Measurements from ENCODE around the gene SPA17.

The SPA17 gene

DNA sequence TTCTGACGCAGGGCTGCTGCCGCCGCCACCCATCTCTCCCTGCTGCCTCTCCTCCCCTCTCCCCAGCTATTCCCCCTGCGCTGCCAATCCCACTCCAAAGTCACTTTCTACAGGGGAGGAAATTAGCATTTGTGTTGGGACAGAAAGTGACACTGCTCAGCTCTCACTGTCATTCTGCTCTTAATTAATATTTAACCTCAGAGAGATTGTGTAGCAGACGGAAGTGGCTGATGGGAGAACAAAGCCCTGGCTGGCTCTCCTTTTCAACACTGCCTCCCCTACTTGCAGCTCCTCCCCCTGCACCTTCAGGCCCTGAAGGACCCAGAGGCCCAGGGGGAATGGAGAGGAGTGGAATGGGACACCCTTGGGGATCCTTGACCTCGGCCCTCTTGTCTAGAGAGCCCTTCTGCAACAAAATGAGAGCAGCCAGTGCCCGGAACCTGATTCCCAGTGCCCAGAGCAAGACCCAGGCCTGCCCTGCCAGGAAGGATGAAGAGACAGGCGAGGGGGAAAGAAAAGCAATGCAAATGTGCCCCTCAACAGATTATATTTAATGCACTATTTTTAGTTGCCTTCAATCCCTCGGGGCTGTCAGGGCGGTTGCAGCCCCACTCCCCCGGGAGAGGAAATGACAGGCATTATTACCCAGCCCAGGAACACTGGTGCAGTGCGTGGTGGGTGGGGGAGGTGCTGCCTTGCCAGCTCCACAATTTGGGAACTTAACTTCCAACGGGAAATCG is 51.4 kb downstream of the SPA17 start:
- no peak for DNase-seq (ENCODE audit: low spot score)

DNA sequence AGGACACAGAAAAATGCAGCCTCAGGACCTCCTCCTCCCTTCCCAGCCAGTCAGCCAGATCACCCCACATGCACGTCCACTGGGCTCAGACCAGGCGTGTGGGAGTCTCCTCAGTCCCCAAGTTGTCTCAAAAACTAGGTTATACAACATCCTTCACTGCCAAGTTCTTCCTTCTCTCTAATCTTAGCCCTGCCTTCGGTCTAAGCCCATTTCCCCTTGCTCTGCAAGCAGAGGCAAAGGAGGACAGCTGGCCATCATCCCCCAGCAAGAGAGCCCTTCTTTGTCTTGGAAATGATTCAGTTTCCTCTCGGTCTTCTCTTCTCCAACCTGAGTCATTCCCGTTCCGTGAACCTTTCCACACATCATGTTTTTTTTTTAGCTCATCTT is 52.0 kb downstream of the SPA17 start:
- no peak for DNase-seq (ENCODE audit: low spot score)

DNA sequence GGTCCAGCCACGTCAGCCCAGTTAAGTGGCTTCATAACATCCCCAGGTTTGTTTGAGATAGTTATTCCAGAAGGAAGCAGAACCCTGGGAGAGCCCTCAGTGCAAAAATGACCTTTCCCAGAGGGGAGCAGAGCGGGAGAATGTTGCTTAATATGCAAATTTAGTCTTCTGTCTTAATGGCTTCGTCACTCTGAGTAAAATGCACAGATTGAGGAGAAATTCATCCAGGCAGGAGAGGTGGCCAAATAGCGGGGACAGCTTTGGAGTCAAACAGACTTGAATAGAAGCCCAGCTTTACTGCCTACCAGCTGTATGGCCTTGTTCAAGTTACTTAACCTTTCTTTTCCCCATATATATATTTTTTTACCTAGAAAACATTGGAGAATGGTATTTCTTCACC is 53.8 kb downstream of the SPA17 start:
- no peak for DNase-seq (ENCODE audit: low spot score)

DNA sequence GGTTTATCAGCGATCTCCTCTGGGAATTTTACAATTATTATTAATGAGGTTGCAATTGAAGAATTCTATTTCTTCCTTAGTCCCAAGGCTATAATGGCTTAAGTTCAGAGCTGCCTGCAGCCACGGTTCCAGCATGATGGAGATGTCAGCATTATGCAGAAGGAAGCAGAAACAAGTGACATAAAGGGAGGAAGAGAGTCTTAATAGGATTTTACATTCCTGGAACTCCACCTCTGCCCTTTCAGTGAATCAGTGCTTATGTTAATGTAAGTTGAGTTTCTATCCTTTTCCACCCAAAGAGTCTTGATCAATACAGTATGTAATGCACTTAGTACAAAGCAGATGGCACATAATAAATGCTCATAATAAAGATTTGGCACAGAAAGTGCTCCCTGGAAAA is 54.4 kb downstream of the SPA17 start:
- DNase-seq (ENCODE audit: low spot score): no peak

DNA sequence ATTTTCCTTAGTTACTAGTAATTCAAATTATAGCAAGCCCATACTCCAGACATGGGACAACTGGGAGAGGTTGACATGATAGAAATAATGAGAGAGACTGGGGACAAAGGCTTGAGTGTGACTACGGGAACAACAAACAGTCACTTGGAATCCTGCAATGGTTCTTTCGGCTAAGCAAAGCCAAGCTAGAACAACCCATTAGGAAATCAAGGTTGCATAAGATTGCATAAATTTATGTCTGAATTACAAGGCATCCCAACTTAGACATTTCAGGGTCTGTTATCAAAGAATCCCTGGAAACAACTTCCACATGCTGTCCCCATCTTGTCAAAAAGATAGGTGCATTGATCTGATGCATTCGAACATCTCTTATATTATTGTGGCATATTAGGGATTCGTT is 55.9 kb downstream of the SPA17 start:
- DNase-seq (ENCODE audit: low spot score): no peak

DNA sequence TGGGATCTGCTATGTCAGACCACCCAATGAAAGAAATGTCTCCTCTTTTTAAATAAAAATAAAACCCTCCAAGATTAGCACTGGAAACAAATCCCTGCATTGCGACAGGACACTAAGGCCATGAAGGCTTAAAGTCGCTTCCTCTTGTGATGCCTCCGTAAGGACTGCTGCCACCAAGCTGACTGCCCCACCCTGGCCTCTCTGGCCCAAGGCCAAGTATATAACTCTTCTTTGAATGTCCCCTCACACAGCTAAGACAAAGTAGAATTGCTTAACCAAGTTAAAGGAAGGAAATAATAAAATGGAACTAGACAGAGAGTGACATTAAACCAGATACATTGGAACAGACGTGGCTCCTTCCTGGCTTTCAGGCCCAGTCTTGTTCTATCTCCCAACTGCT is 58.5 kb downstream of the SPA17 start:
- DNase-seq (ENCODE audit: low spot score): no peak

DNA sequence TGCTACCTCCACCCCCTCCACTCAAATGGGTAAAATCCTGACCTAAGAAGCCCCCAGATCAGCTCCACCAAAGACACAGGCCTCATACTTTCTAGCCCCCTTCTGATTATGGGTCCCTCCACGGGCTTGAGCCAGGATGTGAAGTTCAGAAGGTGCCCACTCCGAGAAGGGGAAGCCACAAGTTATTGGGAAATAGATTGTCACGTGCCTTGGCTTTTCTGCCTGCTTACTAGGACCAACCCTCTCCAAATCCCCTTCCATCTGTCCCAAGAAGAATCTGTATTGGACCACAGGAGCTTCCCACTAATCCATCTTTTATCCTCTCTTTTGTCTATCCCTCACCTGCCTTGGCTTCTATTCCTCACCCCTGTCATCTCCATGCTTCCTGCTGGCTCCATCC is 63.0 kb downstream of the SPA17 start:
- no peak for DNase-seq (ENCODE audit: low spot score)

DNA sequence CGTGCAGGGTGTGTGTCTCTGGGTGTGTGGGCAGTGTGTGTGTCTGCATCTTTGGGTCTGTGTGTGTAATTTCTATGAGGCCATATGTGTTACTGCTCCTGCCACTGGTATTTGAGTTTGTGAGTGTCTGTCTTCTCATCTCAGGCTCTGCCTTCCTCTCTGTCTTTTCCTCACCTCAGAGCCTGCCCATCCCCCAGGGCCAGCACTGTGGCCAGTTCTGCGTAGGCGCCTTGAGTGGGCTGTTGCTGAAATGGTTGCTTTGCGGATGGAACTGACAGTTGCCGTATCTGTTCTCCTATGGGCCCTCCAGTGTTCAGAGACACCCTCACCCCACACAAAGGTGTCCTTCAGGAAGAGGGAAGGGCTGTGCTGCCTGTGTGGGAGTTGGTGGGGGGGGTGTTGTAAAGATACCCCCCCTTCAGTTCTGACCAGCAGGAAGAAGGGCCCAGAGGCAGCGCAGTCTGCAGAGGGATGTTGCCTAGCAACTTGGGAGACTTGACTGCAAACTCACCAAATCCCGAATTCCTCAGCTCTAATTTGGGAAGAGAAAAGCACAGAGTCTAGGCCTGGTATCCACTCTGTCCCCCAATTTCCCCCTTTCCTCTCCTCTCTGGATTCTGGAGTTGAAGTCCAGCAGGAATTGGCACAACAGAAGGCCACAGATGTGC is 64.1 kb downstream of the SPA17 start:
- DNase-seq (ENCODE audit: low spot score): no peak

DNA sequence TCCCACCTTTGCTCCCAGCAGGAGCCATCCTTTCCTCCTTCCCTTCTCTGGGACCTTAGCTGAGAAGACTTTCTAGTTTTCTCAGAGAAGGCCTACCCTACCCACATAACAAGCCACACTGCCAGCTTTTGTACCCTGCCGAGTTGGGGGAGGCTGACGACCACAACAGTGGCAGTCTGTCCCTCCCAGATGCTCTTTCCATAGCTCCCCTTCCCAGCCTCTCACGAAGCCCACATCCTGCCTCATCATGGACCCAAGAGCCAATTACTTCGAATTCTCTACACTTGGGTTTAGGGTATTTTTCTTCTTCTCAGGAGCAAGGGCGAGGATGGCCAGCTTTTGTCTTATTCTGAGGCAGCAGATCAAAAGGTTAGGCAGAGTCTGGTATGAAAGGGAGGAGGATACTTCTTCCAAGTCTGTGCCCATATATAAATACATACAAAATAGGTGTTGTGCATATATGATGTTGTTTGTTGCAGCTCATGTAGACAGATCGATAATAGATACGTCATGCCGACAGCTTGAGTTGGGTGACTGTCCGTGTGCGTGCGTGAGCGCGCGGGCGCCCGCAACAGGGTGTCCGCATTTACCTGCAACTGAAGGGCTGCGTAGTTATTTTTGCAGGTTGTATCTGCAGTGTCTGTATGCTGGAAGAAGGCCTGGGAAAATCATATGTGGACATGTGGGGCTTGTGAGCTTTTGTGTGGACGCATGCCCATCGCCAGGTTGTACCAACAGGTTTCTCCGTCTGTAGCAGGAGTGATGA is 65.2 kb downstream of the SPA17 start:
- DNase-seq (ENCODE audit: low spot score): no peak

DNA sequence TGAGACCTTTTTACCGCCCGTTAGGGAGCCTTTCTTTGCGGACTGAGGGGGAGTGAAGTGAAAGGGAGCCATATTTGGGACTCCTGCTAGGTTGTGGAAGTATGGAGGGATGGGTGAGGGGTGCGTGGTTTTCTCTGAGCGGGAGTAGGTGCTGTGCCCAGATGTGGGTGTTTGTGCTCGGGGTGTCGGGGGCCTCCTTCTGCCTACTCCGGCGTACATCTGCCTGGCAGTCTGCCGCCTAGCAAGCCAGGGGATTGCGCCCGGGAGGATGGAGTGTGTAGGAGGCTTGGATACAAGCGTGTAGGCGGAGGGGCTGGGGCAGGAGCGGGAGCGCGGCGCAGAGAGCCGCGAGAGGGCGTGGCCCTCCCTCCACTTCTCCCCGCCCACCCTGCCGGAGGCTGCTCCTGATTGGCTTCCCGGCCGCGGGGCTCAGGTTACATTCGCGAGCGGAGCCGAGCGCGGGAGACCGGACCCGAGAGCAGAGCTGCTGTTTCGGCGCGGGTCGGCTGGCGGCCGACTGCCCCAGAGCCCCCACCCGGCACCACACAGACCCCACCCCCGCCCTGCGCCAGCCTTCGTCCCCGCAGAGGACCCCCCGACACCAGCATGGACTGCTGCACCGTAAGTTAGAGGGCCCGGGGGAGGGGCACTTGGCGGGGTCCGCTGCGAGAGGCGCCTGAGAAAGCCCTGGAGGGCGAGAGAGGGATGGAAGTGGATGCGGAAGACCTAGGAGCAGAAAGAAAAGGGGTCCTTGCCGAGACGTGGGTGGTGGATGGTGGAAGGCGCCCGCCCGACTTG is 66.0 kb downstream of the SPA17 start, which contains the start of gene NRGN:
Gene NRGN, plus strand, starts transcription at position 464 of the 798 bp plus-strand sequence. Its CDS starts 143 bp downstream, at position 607.
- DNase-seq (ENCODE audit: low spot score): peak; percentile 86

DNA sequence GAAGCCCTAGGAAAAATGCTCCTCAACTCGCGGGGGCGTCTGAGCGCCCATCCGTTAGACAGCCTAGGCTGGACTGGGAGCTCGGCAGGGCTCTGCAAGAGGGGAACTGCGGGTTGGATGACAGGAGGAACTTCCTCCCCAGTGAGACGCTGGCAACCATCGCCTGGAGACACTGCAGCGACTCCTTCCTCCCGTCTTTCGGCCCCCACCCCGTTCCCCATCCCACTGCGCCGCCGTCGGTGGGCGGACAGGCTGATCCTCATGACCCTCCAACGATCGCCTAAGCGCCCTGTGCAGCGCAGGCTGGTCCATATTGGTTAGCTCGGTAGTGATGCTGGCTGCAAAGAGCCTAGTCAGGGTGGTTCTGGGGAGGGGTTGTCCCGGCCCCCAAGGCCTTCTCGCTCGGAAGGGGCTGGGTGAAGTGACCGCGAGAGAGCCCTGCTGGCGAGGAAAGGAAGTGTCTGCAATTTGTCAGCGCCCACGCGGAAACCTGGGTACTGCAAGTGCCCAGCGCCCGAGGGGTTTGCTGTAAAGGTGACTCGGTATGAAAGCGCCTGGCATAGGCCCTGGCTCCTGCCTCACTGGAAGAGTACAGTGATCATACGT is 66.7 kb downstream of the SPA17 start:
- DNase-seq (ENCODE audit: low spot score): peak; percentile 22

DNA sequence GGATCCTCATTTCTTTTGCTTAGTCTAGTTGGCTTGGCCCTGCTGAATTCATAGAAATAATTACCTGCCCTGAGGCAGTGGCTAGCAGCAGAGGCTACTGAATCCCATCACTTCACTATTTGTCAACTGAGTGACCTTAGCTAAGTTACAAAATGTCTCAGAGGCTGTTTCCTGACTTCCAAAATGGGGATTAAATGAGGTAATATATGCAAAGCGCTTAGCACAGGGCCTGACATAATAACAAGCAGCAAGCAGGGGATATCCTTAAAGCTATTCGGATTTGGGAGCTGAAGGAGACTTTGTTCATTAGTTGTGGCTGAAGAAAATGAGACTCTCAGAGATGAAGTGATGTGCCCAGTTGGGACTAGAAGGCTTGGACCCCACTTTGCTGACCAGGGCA is 68.9 kb downstream of the SPA17 start:
- no peak for DNase-seq (ENCODE audit: low spot score)

DNA sequence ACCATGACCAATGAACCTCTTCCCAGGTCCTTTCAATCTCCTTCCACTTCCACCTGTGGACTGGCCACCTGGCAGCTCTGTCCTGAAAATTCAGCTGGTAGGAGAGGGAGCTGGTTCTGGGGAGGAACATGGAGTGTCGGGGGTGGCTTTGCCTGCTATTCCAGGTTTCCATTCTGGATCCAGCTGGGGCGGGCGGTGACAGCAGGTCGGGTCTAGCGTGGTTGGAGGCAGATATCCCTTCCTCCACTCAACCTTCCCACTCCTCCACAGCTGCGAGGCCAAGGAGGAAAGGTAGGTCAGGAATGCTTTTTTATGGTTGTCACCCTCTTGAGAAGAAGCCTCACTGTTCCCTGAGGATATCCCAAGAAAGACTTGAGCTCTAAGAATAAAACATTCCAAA is 69.3 kb downstream of the SPA17 start:
- no peak for DNase-seq (ENCODE audit: low spot score)

DNA sequence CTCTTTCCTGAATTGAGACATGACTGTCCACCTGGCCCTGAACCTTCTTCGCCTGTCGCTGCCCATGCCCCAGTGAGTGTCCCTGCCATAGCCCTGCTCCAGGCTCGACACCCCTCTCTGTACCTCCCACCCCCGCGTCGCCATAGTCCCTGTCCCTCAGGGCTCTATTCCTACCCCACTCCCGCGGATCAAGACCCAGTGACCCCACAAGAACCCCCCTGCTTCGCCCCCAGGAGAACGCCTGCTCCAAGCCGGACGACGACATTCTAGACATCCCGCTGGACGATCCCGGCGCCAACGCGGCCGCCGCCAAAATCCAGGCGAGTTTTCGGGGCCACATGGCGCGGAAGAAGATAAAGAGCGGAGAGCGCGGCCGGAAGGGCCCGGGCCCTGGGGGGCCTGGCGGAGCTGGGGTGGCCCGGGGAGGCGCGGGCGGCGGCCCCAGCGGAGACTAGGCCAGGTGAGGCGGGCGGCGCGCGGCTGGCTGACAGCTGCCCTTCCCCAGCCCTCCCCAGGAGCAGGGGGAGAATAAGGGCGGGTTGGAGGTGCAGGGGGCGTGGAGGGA is 71.6 kb downstream of the SPA17 start:
- DNase-seq (ENCODE audit: low spot score): no peak

DNA sequence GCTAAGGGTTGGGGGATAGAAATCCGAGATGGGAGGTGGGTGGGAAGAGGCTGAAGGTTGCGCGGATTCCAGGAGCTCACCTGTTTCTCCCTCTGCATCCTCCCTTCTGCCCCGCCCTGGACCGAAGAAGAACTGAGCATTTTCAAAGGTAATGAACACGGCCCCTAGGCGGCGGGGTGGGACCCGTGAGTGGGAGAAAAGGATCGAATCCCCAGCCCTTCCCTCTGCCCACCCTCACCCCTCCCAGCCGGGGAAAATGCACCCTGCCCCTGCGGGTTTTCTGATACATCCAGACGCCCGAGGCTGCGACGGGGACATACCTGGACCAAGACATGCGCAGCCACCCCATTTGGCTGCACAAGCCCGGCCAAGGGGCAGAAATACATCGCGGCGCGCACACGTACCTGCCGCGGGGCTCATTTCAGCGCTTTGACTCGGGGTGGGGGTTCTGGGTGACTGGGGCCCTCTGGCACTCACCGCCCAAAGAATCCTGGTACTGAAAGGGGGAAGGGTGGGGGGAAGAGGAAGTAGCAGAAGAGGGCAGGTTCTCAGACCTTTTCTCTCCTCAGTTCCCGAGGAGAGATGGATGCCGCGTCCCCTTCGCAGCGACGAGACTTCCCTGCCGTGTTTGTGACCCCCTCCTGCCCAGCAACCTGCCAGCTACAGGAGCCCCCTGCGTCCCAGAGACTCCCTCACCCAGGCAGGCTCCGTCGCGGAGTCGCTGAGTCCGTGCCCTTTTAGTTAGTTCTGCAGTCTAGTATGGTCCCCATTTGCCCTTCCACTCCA is 72.3 kb downstream of the SPA17 start:
- peak; percentile 52 for DNase-seq (ENCODE audit: low spot score)

DNA sequence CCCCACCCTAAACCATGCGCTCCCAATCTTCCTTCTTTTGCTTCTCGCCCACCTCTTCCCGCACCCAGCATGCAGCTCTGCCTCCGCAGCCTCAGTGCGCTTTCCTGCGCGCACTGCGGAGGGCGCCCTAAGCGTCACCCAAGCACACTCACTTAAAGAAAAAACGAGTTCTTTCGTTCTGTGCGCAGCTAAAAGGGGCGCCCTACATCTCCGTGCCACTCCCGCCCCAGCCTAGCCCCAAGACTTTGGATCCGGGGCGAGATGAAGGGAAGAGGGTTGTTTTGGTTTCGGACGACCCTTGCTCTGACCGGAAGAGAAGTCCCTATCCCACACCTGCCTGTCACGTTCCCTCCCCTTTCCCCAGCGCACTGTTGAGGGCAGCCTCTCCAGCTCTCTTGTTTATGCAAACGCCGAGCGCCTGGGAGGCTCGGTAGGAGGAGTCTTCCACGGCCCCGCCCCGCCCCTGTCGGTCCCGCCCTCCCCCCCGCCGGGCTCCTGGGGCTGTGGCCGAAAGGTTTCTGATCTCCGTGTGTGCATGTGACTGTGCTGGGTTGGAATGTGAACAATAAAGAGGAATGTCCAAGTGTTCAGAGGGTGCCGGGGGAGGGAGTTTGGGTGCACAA is 73.0 kb downstream of the SPA17 start:
- DNase-seq (ENCODE audit: low spot score): peak; percentile 88

All from LoVo (cell line).